GM21367 (cell line): Measurements from ENCODE around the gene AGPS.
"Not testable (repeated sequence)": the region's sequence is repeated elsewhere in the genome, so short reads cannot be mapped to it uniquely, and the experiment has no call there.

ENCODE experiments used
- ATAC-seq: cut with Tn5 transposase; IDR thresholded peaks from one replicate; pipeline ENCODE4 v1.9.1; 2021; ENCODE audit not compliant: unreplicated experiment

Gene AGPS

DNA sequence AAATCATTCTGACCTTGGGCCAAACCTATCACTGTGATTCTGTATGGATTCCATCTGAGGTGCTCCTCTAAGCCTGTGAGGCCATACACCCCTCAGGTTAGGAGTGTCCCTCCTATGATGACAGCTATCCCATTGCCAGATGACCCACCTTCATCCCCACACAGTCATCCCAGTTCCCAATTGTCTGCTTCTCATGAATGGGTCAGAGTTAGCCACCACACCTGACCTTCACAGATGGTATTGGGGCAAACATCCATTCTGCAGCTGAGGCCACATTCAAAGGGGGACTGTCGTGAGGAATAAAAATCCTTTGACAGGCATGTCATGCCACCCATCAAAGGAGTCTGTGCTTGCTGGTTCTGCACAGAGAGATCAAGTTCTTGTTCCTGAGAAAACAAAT lies 155.2 kb downstream of the AGPS start:
- no peak for ATAC-seq

DNA sequence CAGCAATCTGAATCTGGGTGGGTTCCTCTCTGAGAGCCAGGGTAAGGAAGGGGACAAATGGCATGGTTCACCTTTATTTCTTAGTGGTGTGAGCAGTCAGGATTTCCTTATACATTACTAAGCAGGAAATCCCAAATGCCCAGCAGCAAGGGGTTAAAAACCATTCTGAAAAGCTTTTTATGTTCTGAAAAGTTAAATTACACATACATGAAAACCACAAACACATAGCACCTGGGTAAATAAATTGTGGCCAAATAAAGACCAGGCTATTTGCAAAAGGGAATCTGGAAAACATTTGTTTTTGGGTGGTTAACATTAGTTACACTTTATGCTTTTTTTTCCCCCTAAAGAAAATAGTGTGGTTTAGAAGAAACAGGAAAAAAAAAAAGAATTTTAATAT lies 156.1 kb downstream of the AGPS start:
- ATAC-seq: no peak

DNA sequence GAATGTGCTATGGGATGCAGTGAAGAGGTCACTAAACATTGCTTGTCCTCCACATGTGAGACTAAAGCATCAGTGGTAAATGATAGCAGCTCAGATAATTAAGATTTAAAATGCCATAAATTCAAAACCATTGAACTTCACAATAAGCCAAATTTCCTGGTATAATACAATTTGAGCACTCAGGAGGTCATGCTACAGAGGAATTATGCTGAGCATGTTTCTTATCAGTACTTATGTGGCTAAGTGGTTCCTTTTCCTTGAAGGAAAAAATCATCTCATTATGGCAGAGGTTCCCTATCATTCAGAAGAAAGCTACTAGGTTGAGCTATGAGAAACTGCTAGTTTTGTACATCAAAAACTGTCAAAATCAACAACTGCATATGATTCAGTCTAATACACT lies 156.6 kb downstream of the AGPS start:
- ATAC-seq: no peak

DNA sequence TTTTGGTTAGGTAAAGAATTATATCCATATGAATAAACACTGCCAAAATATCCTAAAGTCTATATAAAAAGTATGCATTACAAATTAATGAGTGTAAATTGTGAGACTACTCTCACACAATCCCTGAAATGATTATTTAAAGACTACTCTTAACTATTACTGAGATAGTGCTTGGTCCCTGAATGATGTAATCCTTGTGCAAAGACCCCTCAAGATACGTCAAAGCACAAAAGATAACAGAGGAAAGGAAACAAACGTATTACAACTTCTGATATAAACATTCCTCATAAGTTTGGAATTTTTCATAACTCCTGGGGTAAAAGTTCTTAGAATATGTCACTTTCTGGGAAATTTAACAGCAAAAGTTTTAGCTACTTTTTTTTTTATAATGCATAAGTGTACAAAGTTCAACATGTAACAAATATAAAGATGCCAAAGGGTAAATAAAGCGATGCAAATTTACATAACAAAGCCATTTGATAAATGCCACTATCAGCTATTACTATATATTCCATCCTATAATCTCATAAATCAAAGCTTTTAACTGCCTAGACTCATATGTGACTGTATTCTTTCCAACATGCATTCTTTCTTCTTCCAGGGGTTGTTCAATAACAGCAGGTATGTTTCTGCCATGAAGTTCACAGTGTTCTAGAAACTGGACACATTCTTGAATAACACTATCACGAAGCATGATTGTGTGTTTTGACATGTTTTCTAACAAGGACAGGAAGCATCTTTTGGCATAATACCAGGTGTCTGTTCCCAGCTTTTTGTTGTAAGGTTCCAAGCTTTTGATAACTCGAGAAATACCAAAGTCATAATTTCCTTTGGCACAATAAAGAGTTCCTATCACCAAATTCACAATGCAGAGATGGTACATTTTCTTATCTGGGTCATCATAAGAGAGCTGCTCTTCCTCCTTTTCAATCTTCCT lies 158.0 kb downstream of the AGPS start:
- ATAC-seq: no peak

DNA sequence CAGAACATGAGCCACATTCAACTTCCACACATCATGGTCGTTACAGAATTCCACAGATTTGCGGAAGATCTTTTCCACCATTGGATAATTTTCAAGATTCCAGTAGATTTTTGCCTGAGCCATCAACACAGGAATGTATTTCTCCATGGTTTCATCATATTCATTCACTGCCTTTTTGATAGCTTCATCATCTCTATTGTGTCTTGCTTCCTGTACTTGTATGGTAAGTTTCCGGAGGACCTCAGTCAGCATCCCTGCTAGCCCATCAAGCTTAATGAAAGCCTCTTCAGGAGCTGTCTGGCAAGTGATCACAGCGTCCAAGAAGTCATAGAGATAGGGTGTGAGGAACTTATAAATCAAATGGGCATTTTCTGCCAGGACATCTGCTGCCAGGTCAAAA lies 158.8 kb downstream of the AGPS start:
- ATAC-seq: not testable (repeated sequence)

DNA sequence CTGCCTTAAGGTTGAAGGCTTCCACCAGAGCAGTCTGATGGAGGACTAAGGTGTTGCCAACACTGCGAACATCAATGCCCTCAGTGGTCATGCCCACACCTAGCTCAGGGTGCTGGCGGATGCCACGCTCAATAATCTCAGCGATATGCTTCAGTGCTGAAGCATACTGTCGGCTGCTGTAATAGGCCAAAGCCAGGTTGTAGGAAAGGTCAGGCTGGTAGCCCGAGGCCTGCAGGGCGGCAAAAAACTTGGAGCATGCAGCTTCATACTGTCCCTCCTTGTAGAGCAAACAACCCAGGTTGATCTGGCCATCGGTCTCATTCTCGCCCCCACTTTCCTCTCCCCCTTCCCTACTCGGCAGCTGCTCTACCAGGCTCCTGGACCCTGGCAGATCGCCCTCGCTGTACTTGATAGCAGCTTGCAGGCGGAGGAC lies 159.4 kb downstream of the AGPS start:
- ATAC-seq: no peak

DNA sequence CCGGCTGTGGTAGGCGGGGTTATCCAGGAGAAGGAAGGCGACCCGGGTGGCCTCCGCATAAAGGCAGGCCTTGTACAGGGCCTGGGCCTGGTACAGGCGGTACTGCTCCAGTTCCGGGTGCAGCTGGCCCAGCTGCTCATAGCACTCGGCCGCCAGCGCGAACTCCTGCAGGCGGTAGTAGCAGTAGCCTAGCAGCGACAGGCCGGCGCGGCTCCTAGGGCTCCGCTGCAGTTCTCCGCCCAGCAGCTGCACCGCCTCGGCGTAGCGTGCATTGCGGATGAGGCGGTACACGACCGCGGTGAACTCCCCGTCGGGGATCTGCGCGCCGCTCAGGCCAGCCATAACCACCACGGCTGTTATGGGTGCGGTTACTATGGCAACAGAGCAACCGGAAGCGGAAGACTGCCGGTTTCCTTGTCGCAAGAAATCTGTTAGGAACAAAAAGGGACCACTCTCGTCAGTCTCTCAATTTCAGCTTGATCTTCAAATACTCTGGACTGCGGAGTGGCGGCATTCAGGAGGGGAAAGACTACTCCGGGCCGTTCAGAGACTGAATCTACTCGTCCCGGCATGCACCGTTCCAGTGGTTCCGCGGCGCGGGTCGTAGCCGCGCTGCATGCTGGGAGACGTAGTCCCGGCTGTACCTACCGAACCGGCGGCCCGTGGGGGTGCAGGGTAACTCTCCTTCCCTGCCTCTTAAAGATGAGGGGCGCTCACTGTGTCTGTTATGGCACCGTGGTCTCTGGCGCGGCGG lies 160.0 kb downstream of the AGPS start:
- ATAC-seq: peak; percentile 91

DNA sequence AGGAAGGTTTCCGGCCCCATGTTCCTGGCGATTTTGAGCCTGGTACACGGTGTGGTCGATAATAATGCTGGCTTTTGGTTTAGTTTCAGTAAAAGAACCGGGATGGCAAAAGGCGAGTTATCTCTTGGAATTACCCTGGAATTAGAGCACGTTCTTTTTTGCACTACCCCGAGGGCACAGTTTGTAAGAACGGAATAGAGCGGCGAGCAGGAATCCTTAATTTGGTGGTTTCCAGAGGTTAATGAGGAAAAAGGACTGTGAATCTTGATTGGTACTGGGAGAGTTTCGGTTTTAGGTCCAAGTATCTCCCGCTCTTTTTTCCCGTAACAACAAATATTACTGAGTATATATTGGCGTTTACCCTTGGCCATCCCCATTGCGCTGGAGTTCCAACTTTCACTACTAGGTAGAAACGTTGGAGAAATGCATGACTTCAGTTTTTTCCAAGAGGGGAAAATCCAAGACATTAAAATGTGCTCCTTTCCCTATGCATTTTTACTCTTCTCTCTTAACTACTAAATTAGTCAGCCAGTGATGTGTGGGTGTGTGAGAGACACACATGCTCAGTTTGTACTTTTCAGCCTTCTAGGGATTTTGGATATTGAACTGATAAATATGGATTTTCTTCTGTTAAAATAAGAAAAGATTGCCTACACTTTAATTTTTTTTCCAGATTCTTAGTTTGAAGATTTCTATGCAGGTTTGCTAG lies 160.8 kb downstream of the AGPS start:
- ATAC-seq: no peak

DNA sequence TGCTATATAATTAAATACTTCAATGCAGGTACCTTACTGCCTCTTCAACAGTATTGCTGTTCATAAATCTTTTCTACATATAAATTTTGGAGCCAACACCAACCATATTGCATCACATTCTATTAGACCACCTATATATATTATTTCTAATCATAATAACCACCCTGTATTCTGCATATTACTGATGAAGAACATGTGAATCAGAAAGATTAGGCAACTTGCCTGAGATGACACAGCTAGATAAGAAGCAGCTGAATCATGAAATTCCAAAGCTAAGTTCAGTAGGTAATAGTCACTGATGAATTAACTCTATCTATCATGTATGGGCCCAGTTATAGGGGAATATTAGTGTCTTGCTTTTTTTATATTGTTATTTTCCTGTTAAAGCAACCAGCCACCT lies 161.8 kb downstream of the AGPS start:
- no peak for ATAC-seq

DNA sequence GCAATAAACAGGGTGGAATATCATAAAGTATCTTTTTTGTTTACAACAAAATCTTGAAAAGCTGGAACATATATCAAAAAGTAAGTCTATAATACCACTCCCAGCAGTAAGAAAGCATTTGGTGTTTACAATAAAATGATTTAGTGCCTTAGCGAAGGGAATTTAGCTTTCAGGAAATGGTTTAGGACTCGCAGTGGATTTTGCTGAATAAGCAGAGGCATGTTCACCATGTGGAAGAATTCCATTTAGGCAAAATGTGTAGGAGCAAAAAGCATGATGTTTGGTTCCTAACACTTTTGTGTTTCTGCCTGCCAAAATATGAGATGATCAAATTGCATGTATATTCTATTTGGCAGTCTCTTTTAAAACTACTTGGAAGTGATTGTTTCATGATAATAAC lies 163.6 kb downstream of the AGPS start:
- no peak for ATAC-seq

DNA sequence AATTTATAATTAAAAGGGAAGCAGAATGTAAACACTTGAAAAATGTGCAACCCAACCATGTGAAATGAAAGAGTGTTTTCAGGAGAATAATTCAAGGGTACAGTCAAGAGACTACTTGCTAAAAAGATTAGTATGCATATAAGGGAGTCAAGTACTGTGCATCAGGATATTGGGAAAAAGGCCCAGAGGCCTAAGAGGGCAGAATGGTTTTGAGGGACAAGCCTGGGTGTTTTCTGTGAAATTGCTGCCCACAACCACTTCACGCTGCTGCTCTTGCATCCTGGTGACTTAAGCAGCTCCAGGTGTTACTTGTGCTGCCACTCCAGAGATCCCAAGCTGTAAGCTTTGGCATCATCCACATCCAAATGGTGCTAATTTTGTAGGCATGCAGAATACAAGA lies 165.2 kb downstream of the AGPS start:
- no peak for ATAC-seq

DNA sequence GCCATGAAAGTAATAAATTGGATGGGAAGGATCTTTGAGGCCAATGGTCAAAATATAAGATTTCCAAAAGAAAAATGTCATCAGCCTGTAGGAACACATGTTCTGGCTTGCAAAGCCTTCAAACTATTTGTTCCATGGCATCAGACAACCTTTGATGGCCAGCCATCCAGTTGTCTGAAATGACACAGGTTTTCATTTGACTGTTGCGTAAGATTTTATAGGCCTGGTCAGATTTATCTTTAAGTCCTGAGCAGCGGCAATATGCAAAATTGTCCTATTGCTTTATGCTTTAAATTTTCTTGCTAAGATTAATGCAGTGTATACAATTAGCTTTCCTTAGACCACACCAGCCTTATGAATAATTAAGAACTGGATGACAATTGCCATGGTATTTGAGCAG lies 167.1 kb downstream of the AGPS start:
- no peak for ATAC-seq

DNA sequence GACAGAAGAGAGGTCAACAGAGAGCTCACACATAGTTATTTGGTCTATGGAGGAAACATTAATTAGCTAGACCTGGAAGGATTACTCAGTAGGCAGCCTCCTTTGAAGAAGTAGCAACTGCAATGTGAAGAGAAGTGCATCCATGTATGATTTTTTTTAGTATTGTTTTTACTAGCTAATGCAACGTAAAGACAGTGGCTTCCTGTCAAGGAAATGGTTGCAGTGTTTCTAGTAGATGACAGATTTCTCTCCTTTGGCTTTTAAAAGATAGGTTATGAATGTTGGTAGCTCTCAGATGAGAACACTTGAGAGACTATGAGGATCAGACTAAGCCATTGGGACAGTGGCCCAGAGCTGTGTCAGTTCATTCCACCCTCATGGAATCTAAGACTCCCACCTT lies 175.8 kb downstream of the AGPS start:
- ATAC-seq: no peak

DNA sequence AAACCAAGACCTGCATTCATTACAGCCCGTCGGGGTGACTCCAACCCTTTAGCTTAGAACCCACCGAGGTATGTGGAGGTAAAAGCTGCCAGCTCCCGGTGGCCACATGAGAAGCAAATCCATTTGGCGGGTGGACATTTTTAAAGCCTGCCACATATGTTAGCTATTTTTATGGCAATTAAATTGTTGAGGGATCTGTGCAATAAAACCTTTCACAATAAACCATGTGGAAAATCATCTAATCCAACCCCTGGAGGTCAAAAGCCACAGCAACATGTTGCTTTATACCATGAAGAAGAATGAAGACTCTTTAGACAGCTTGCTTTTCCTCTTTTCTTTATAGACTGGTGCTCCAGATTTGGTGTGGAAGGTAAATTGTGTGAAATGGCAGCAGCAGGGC lies 176.3 kb downstream of the AGPS start:
- ATAC-seq: no peak

DNA sequence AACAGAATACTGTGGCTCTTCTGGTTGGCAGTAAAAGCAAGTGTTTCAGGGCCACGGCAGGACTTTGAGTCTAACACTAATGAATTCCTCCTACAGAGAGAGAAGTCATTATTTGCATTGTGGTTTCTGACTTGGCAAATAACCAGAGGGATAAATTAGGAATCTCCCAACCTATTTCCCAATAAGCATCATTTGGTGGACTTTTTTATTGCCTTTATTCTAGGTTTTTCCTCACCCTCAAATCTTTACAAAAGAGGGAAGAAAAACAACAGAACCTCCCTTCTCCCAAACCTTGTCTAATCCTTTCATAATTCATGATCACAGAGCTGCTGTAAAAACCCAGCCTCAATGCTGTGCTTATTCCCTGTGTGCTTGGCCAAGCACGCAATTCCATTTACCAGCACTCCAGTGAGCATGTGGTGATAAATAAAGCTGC lies 179.7 kb downstream of the AGPS start:
- no peak for ATAC-seq

DNA sequence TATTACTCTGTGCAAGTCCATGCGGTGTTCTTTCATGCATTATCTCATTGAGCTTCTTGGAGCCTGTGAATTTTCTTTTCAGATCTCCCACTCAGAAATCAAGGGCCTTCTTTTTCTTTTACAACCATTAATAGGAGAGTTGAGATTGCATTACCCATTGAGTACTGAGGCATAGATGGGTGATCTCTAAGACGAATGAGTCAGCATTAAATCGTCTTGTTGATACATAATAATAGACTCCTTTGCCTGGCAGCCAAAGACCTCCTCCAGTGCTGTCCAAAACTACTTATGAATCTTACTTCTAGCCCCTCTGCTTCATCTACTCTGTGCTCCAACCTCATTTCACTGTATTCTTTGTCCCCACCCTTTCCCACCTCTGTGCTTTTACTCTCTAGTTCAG lies 180.5 kb downstream of the AGPS start:
- no peak for ATAC-seq

DNA sequence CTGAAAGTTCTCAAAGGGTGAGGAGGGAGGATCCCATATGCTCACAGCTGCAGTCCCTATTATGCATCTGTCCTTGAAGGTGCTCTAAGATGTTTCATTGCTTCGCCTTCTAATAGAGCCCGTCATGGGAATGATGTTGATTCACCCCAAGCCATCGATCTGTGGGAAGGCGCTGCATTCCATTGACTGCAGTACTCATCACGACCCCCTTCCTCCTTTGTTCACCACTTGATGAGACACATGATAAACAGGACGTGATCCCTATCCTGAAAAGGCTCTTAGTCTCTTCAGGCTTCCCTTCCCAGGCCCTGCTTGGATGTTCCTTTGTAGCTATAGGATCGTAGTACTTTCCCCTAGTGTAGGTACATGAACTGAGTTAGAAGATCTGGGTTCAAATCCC lies 181.8 kb downstream of the AGPS start:
- no peak for ATAC-seq

DNA sequence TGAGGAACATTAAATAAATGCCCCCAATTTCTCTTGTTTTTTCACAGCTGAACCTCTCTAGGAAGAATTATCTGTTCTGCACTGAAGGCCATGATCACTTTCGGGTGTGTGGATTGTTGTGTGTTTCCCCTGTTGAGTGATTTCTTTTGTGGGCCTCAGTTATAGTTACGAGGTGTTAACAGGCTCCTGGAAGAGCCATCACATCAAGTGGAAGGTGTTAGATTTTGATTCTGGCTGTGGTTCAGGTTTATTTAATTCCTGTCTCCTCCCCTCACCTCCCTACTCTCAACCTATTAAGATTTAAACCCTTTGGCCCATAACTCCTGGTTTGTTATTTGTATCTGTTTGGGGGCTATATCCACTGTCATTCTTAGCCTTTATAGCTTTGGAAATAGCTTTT lies 182.8 kb downstream of the AGPS start:
- ATAC-seq: no peak

DNA sequence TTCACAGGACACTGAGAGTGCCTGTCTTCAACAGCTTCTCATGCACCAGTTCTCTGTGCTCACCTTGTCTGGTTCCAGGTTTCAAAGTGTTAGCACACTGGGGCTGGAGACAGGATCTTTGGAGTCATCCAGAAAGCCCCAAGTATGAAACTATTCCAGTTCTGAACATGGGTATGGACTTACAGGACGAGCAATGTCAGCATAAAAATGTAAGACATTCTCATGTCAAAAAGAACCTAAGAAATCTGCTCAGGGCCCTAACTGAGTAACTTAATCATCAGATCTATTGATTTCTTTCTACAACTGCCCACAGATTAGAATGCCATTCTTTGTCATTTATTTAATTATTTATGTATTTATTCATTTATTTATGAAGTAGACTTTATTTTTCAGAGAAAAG lies 184.5 kb downstream of the AGPS start:
- no peak for ATAC-seq

DNA sequence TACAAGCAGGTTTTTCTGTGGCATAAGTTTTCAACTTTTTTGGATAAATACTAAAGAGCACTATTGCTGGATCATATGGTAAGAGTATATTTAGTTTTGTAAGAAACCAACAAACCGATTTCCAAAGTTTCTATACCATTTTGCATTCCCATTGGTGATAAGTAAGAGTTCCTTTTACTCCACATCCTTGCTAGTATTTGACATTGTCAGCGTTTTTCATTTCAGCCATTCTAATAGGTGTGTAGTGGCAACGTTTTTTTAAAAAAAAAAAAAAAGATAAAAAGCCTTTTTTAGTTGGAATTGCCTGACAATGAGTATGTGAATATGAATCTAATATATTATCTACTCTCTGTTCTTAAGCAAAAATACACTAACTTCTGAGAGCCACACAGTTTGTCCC lies 185.9 kb downstream of the AGPS start:
- no peak for ATAC-seq

DNA sequence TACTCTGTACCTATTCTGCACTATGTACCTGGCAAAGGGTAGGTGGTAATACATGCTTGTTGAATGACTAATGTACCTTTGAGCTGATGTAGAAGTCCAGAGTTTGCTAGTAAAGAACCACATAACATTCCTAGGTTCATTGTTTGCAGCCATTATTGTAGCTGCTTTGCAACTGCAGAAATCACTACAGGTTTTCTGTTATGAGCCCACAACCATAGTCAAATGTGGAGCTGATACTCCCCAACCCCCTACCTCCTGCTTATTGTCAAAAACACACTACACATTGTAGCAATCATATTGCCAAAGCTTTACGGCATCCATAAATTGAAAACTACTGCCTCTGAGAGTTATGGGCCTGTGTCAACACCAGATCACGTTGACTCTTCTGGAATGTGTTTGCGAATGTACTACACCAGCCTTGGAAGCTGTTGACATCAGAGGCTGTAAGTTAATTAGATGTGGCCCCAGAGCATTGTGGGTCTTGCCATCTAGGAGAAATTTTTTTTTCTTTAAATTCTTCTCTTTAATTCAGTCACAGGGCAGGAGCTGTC lies 187.0 kb downstream of the AGPS start:
- no peak for ATAC-seq
